Putamen (tissue), 1 donor: ENCODE measurements around the gene APC2.
"Not testable (repeated sequence)": the region's sequence is repeated elsewhere in the genome, so short reads cannot be mapped to it uniquely, and the experiment has no call there.

Experiments
- DNase-seq: peaks from one replicate; pipeline ENCODE4 v3.0.0-alpha.2; 2016; ENCODE audit warnings: low spot score

APC2 gene

GRCh38 chr19:1466018-1466460 lies 16.1 kb downstream of the APC2 start:
- no peak for DNase-seq

DNA sequence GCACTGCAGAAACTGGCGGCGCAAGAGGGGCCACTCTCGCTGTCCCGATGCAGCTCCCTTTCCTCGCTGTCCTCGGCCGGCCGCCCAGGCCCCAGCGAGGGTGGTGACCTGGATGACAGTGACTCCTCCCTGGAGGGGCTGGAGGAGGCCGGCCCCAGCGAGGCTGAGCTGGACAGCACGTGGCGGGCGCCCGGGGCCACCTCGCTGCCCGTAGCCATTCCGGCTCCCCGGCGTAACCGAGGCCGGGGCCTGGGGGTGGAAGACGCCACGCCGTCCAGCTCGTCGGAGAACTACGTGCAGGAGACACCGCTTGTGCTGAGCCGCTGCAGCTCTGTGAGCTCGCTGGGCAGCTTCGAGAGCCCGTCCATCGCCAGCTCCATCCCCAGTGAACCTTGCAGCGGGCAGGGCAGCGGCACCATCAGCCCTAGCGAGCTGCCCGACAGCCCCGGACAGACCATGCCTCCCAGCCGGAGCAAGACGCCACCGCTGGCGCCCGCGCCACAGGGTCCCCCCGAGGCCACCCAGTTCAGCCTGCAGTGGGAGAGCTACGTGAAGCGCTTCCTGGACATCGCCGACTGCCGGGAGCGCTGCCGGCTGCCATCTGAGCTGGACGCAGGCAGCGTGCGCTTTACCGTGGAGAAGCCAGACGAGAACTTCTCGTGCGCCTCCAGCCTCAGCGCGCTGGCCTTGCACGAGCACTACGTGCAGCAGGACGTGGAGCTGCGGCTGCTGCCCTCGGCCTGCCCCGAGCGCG lies 16.7 kb downstream of the APC2 start:
- DNase-seq, result no peak

DNA sequence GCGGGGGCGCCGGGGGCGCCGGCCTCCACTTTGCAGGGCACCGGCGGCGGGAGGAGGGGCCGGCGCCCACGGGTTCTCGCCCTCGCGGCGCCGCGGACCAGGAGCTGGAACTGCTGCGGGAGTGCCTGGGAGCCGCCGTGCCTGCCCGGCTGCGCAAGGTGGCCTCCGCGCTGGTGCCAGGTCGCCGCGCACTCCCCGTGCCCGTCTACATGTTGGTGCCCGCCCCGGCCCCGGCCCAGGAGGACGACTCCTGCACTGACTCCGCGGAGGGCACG lies 17.2 kb downstream of the APC2 start:
- DNase-seq, result no peak

DNA sequence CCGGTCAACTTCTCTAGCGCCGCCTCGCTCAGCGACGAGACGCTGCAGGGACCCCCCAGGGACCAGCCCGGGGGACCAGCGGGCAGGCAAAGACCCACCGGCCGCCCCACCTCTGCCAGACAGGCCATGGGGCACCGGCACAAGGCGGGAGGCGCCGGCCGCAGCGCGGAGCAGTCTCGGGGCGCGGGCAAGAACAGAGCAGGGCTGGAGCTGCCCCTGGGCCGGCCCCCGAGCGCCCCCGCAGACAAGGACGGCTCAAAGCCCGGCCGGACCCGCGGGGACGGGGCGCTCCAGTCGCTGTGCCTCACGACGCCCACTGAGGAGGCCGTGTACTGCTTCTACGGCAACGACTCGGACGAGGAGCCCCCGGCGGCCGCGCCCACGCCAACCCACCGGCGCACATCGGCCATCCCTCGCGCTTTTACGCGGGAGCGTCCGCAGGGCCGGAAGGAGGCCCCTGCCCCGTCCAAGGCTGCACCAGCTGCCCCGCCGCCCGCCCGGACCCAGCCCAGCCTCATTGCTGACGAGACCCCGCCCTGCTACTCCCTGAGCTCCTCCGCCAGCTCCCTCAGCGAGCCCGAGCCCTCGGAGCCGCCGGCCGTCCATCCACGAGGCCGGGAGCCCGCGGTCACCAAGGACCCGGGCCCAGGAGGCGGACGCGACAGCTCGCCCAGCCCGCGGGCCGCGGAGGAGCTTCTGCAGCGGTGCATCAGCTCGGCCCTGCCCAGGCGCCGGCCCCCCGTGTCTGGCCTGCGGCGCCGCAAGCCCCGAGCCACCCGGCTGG lies 17.8 kb downstream of the APC2 start:
- DNase-seq, result no peak

DNA sequence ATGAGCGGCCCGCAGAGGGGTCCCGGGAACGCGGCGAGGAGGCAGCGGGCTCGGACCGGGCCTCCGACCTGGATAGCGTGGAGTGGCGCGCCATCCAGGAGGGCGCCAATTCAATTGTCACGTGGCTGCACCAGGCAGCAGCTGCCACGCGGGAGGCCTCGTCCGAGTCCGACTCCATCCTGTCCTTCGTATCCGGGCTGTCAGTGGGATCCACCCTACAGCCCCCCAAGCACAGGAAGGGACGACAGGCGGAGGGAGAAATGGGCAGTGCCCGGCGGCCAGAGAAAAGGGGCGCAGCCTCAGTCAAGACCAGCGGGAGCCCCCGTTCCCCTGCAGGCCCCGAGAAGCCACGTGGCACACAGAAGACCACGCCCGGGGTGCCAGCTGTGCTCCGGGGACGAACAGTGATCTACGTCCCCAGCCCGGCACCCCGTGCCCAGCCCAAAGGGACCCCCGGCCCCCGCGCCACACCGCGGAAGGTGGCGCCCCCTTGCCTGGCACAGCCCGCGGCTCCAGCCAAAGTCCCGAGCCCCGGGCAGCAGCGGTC lies 18.4 kb downstream of the APC2 start:
- DNase-seq, result no peak

DNA sequence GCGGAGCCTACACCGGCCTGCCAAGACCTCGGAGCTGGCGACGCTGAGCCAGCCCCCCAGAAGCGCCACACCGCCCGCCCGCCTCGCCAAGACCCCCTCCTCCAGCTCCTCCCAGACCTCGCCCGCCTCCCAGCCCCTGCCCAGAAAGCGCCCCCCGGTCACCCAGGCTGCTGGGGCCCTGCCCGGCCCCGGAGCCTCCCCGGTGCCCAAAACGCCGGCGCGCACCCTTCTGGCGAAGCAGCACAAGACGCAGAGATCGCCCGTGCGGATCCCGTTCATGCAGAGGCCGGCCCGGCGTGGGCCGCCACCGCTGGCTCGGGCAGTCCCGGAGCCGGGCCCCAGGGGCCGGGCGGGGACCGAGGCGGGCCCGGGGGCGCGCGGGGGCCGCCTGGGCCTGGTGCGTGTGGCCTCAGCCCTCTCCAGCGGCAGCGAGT lies 18.9 kb downstream of the APC2 start:
- no peak for DNase-seq

DNA sequence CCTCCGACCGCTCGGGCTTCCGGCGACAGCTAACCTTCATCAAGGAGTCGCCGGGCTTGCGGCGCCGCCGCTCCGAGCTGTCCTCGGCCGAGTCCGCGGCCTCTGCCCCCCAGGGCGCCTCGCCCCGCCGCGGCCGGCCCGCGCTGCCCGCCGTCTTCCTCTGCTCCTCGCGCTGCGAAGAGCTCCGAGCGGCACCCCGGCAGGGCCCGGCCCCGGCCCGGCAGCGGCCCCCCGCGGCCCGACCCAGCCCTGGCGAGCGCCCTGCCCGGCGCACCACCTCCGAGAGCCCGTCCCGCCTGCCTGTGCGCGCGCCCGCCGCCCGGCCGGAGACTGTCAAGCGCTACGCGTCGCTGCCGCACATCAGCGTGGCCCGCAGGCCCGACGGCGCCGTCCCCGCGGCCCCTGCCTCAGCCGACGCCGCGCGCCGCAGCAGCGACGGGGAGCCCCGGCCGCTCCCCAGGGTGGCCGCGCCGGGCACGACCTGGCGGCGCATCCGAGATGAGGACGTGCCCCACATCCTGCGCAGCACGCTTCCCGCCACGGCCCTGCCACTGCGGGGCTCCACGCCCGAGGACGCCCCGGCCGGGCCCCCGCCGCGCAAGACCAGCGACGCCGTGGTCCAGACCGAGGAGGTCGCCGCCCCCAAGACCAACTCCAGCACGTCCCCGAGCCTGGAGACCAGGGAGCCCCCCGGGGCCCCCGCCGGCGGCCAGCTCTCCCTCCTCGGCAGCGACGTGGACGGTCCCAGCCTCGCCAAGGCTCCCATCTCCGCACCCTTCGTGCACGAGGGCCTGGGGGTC lies 19.5 kb downstream of the APC2 start:
- no peak for DNase-seq

GRCh38 chr19:1470055-1470304 lies 20.1 kb downstream of the APC2 start:
- no peak for DNase-seq

- peak; percentile 42 for DNase-seq
These were observed 20.5 kb downstream of the APC2 start for GRCh38 chr19:1470305-1471009.

DNA sequence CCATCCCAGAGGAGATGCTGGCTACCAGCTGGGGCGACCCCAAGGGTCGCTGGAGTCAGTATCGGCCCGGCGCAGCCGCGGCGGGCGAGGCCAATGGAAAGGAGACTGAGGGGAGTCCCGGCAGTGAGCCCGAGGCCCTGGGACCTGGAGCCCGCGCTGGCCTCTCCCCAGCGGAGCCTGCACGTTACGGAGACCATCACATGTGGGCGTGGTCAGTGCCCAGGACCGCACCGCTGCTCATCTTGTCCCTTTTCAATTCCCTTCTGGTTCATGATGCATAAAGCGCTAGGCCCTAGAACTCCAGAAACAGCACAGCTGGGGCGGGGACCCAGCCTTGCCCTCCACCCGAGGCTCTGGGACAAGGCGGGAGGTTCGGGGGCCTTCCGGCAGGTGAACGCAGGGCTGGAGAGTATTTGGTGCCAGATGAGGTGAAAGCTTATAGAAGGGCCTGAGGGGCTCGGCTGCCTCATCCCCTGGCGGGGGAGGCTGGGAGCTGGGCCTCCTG lies 21.1 kb downstream of the APC2 start:
- no peak for DNase-seq

DNA sequence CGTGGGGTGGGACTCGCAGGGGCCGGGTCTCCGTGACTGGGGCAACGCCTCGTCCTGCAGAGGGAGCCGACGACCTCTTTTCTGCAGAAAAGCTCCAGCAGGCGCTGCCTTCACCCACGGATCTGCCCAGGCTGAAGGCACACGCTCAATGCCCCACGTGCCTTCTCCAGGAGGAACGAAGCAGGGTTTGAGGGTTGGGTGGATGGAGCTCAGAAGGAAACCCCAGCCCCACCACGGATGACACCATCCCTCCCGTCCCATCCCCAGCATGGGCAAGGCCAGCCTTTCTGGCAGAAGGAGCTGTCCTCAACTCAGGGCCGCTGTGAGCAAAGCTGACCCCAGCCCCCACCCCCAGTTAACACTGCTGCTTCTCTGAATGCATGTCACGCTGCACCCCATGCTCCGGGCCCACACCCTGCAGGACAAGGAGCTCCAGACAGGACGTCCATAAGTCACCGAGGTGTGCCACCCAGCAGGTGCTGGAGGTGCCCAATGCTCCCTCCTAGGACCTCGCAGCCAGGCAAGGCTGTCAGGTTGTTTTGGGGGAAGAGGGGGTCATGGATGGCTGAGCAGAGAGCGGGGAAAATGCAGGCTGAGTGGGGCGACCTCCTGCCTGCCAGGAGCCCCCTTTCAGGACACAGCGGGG lies 21.7 kb downstream of the APC2 start:
- DNase-seq, result peak; percentile 56

- no peak for DNase-seq
These were observed 22.5 kb downstream of the APC2 start for GRCh38 chr19:1472231-1473084.

DNA sequence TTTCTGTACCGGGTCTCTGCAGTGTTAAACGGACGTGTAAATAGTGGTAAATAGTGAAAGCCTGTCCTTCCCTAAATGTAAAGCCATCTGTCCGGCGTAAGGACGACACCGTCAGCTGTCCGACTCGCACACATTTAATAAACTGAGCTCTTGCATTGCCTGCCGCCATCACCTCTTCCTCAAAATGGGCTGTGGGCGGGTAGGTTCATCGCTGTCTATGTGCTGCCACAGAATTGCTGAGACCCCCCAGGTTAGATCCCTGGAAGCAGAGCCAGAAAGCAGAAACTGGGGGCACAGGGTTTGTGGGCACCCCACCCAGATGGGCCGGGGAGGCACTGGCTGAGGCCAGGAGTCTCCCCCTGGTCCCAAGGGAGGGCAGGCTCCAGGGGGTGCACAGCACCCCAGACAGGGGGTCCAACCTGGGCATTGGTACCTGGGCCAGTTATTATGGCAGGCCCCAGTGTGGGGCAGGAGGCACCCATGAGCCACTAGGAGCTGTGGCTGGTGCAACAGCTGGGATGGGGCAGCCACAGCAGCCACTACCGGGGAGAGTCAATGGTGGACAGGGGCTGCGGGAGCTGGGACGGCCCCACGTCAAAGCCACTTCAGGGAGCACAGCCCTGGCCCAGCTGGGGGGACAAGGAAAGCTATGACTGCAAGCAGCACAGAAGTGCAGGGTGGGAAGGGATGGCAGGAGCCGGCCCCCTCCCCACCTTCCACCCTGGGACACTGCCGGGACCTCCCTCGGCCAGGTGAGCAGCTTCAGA lies 23.3 kb downstream of the APC2 start:
- no peak for DNase-seq

- DNase-seq, result peak; percentile 69
These were observed 24.3 kb downstream of the APC2 start for GRCh38 chr19:1474011-1474764.

DNA sequence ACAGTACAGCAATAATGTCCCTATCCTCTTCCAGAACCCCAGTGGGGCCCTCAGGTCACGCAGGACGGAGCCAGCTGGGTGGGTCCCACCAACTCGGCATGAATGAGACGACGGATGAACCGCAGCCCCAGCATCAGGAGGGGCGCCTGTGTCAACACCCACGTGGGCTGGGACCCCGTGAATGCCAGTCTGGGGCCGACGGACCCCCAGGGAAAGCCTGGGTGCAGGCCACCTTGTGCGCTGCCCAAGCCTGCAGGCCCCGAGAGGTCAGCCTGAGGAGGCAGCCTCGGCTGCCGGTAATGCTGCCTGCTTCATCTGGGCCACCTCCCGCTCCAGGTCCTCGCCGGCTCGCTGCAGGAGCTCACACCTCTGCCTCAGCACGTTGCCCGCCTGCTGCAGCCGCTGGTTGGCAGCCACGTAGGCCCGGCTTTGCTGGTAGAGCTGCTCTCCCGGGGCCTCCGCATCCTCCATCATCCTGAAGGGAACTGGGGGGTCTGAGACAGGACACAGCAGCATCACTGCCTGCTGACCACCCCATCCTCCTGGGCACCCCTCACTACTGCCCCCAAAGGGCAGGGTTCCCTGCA lies 24.9 kb downstream of the APC2 start:
- DNase-seq, result no peak

- DNase-seq, result no peak
These were observed 26.0 kb downstream of the APC2 start for GRCh38 chr19:1475751-1476437.

DNA sequence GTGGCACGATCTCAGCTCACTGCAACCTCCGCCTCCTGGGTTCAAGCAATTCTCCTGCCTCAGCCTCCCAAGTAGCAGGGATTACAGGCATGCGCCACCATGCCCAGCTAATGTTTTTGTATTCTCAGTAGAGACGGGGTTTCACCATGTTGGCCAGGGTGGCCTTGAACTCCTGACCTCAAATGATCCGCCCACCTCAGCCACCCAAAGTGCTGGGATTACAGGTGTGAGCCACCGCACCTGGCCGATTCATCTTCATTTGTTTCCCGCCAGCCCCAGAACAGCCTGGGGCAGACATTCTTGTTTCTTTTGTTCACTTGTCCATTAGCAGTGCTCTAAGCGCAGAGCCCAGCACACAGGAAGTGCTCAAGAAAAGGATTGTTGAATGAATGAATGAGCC lies 27.1 kb downstream of the APC2 start:
- not testable (repeated sequence) for DNase-seq
